Gastroesophageal sphincter (tissue), 3 donors: Measurements from ENCODE around the gene TENT5C.

Source experiments
- CTCF ChIP-seq, 4 experiments: fragments of 200-600 bp in 2 of 4; fragments of 450-650 bp in 2 of 4; sonication (generic) in 1 of 4; IDR thresholded peaks; one replicate each; pipeline ENCODE4 v1.5.1; 2017 to 2019; ENCODE audit warnings: antibody characterized with exemption in 4 of 4, mild to moderate bottlenecking in 2 of 4, moderate library complexity in 2 of 4
- EP300 ChIP-seq: sonication (generic); formaldehyde crosslinking; IDR thresholded peaks from one replicate; pipeline ENCODE4 v1.6.1; 2017; ENCODE audit warnings: antibody characterized with exemption, mild to moderate bottlenecking

GRCh38 chr1:117571496-117571895 is 34.4 kb upstream of the TENT5C start:
- TF ChIP-seq EP300 (no peak), CTCF (IDR thresholded peaks at IDR 0.05) (no peak)
